HCT116 (cell line): Measurements from ENCODE around the gene AMACR.

Source experiments
- ATF3 ChIP-seq: IDR thresholded peaks from 2 replicates; pipeline ENCODE4 v1.6.1; 2012
- CTCF ChIP-seq, 3 experiments: fragments of 200-600 bp in 1 of 3; sonication (generic) in 1 of 3; IDR thresholded peaks in 2 of 3; conservative IDR thresholded peaks in 1 of 3; 2 replicates each; pipeline ENCODE4 v1.5.1; 2012 to 2017; ENCODE audit warnings: low read depth in 2 of 3, low read length in 2 of 3, antibody characterized with exemption in 1 of 3, borderline replicate concordance in 1 of 3, control low read depth in 1 of 3, mild to moderate bottlenecking in 1 of 3, mixed read lengths in 1 of 3, mixed run types in 1 of 3, moderate library complexity in 1 of 3; ENCODE audit not compliant: insufficient read depth in 1 of 3
- EZH2 ChIP-seq: fragments of 200-600 bp; sonication (generic); IDR thresholded peaks from 2 replicates; pipeline ENCODE4 v1.6.1; 2017; ENCODE audit warnings: antibody characterized with exemption, mixed run types
- POLR2A ChIP-seq: IDR thresholded peaks from 2 replicates; pipeline ENCODE4 v1.7.0; 2011; ENCODE audit warnings: borderline replicate concordance; ENCODE audit not compliant: insufficient read depth, insufficient read length; ENCODE audit errors: extremely low read depth
- POLR2AphosphoS5 ChIP-seq: IDR thresholded peaks from 2 replicates; pipeline ENCODE4 v1.6.1; 2011; ENCODE audit warnings: mild to moderate bottlenecking, low read depth, low read length, moderate library complexity
- REST ChIP-seq: IDR thresholded peaks from 2 replicates; pipeline ENCODE4 v1.6.1; 2012; ENCODE audit warnings: low read depth
- SIN3A ChIP-seq: IDR thresholded peaks from 2 replicates; pipeline ENCODE4 v1.6.1; 2012; ENCODE audit warnings: low read depth
- SP1 ChIP-seq: IDR thresholded peaks from 2 replicates; pipeline ENCODE4 v1.6.1; 2012; ENCODE audit warnings: low read depth
- TCF7L2 ChIP-seq: IDR thresholded peaks from 2 replicates; pipeline ENCODE4 v1.7.0; 2011; ENCODE audit warnings: borderline replicate concordance, inconsistent platforms; ENCODE audit not compliant: insufficient read depth, insufficient read length; ENCODE audit errors: extremely low read depth
- YY1 ChIP-seq: IDR thresholded peaks from 2 replicates; pipeline ENCODE4 v1.6.1; 2011; ENCODE audit warnings: low read length, low read depth, moderate library complexity, mild to moderate bottlenecking; ENCODE audit not compliant: insufficient replicate concordance; ENCODE audit errors: extremely low read depth
- ZNF274 ChIP-seq: fragments of 200-500 bp; sonication (Bioruptor generic); IDR thresholded peaks from 2 replicates; pipeline ENCODE4 v1.6.1; 2014; ENCODE audit warnings: mild to moderate bottlenecking, low read depth, low read length, inconsistent platforms
- TF ChIP-seq, protein P1 (sequence below): IDR thresholded peaks from 2 replicates; pipeline ENCODE4 v1.6.1; 2012

GRCh38 chr5:33939556-33940262, 68.1 kb downstream of the AMACR start:
- TF ChIP-seq CTCF (IDR thresholded peaks at IDR 0.05 in 2 of 3, conservative IDR thresholded peaks at IDR 0.05 in 1 of 3; ENCODE audit: borderline replicate concordance in 1 of 3, insufficient read depth in 1 of 3, low read depth in 2 of 3, low read length in 2 of 3) = no peak
- no peak for TF ChIP-seq POLR2AphosphoS5
- TF ChIP-seq POLR2A = no peak
- TF ChIP-seq REST = no peak
- no peak for TF ChIP-seq SP1
- no peak for TF ChIP-seq EZH2
- no peak for TF ChIP-seq SIN3A
- no peak for TF ChIP-seq TCF7L2
- TF ChIP-seq, protein P1, sequence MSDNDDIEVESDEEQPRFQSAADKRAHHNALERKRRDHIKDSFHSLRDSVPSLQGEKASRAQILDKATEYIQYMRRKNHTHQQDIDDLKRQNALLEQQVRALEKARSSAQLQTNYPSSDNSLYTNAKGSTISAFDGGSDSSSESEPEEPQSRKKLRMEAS = no peak
- TF ChIP-seq ZNF274 = no peak
- no peak for TF ChIP-seq YY1
- TF ChIP-seq ATF3 = no peak
